Smooth muscle cell (in vitro differentiated cells): ENCODE measurements around the gene KCTD2. TPM values are rescaled to one million over a fixed set of nuclear protein-coding genes. Genes with fewer than 3 reads are reported as not detected.

Source experiments
- DNase-seq: peaks from one replicate; lab custom pipeline; 2025; ENCODE audit not compliant: unreplicated experiment; lab: John Stamatoyannopoulos, UW
- H2AFZ ChIP-seq: fragments of 200-600 bp; sonication (generic); 2 replicates; pipeline ENCODE4 v1.6.0; 2016; ENCODE audit warnings: antibody characterized with exemption, low read depth, mild to moderate bottlenecking
- H3F3A ChIP-seq: fragments of 200-600 bp; sonication (generic); 2 replicates; pipeline ENCODE4 v1.6.0; 2017; ENCODE audit warnings: antibody characterized with exemption, low read depth
- H3K27ac ChIP-seq: fragments of 200-600 bp; sonication (generic); 2 replicates; pipeline ENCODE4 v1.5.1; 2016; ENCODE audit warnings: low read depth, mild to moderate bottlenecking
- H3K27me3 ChIP-seq: fragments of 200-600 bp; sonication (generic); 2 replicates; pipeline ENCODE4 v1.6.1; 2016; ENCODE audit warnings: low read depth, mild to moderate bottlenecking
- H3K36me3 ChIP-seq: fragments of 200-600 bp; sonication (generic); 2 replicates; pipeline ENCODE4 v1.5.1; 2016; ENCODE audit warnings: low read depth
- H3K4me1 ChIP-seq: fragments of 200-600 bp; sonication (generic); 2 replicates; pipeline ENCODE4 v1.5.1; 2016; ENCODE audit warnings: low read depth
- H3K4me2 ChIP-seq: fragments of 200-600 bp; sonication (generic); 2 replicates; pipeline ENCODE4 v1.6.0; 2016; ENCODE audit warnings: mild to moderate bottlenecking
- H3K4me3 ChIP-seq: fragments of 200-600 bp; sonication (generic); 2 replicates; pipeline ENCODE4 v1.5.1; 2016; ENCODE audit warnings: mild to moderate bottlenecking
- H3K79me2 ChIP-seq: fragments of 200-600 bp; sonication (generic); 2 replicates; pipeline ENCODE4 v1.6.0; 2016; ENCODE audit warnings: low read depth, mild to moderate bottlenecking
- H3K9ac ChIP-seq: fragments of 200-600 bp; sonication (generic); 2 replicates; pipeline ENCODE4 v1.6.0; 2016; ENCODE audit warnings: low read depth
- H3K9me3 ChIP-seq: fragments of 200-600 bp; sonication (generic); replicated peaks from 2 replicates; pipeline ENCODE4 v1.5.1; 2016; ENCODE audit warnings: low read depth
- H4K20me1 ChIP-seq: fragments of 200-600 bp; sonication (generic); 2 replicates; pipeline ENCODE4 v1.6.0; 2016; ENCODE audit warnings: low read depth
- CTCF ChIP-seq: fragments of 200-600 bp; sonication (generic); IDR thresholded peaks from 2 replicates; pipeline ENCODE4 v1.5.1; 2017; ENCODE audit warnings: borderline replicate concordance, mild to moderate bottlenecking, antibody characterized with exemption; ENCODE audit not compliant: insufficient read depth, poor library complexity, severe bottlenecking
- WGBS: methylation state at CpG from one replicate; pipeline ENCODE4 v1.1.7; 2016; ENCODE audit warnings: low lambda C conversion rate; 5-methylcytosine and 5-hydroxymethylcytosine counted together
- polyA plus RNA-seq: library from polyadenylated mRNA; unstranded; fragments of >200 nt; fragmentation: Nextera tagmentation; extraction: Ambion mirVana; gene quantifications from 2 replicates; pipeline ENCODE4 v1.2.1, GENCODE V29; 2016
- total RNA-seq: library from RNA; depleted of rRNA; stranded (reverse); fragments of >200 nt; gene quantifications from 2 replicates; pipeline ENCODE4 v1.2.3, GENCODE V29; 2014

KCTD2 gene
- 18.2 and 27.3 TPM in 2 replicates for total RNA-seq
- polyA plus RNA-seq, result 11.1 and 12.7 TPM in 2 replicates

- peaks cover 10% of the 10 kb centered on the region for H4K20me1 ChIP-seq
- peak within 1 kb of the TSS; percentile 81 for H2AFZ ChIP-seq
- peaks cover 22% of the 10 kb centered on the region for H3K79me2 ChIP-seq
- peak within 1 kb of the TSS; percentile 98 for H3K4me2 ChIP-seq
- H3K9ac ChIP-seq, result peak within 1 kb of the TSS; percentile 86
- peak; percentile 78 for DNase-seq
- H3F3A ChIP-seq, result no peaks in the 10 kb centered on the region
- no peak for TF ChIP-seq CTCF
- peaks cover 6% of the 10 kb centered on the region for H3K36me3 ChIP-seq
- peak within 1 kb of the TSS; percentile 90 for H3K4me3 ChIP-seq
- no peaks in the 10 kb centered on the region for H3K27me3 ChIP-seq
- H3K27ac ChIP-seq, result peak within 1 kb of the TSS; percentile 89
- H3K4me1 ChIP-seq, result peaks cover 14% of the 10 kb centered on the region
- 2% methylated on average over 47 of the region's 72 CpGs for WGBS
- H3K9me3 ChIP-seq, result no peaks in the 10 kb centered on the region
Measured at GRCh38 chr17:75046407-75047289, at the start of gene KCTD2, which contains the start of gene ATP5PD. Gene KCTD2 (plus strand): TSS chr17:75047225. CDS start chr17:75047251, 26 bp downstream. Gene ATP5PD (minus strand): TSS chr17:75046969. CDS start chr17:75042650, 4,319 bp downstream.

- no peaks in the 10 kb centered on the region for H3K27me3 ChIP-seq
- H3K4me1 ChIP-seq, result no peaks in the 10 kb centered on the region
- H2AFZ ChIP-seq, result no peak overlapping the region
- H3F3A ChIP-seq, result peaks cover 6% of the 10 kb centered on the region
- H3K9me3 ChIP-seq, result no peaks in the 10 kb centered on the region
- peaks cover 44% of the 10 kb centered on the region for H3K79me2 ChIP-seq
- H3K4me2 ChIP-seq, result no peak overlapping the region
- DNase-seq, result no peak
- H3K27ac ChIP-seq, result peak overlapping the region; percentile 38
- TF ChIP-seq CTCF, result no peak
- no peaks in the 10 kb centered on the region for H3K36me3 ChIP-seq
- WGBS, result 60% methylated on average over 6 of the region's 6 CpGs
- no peak overlapping the region for H3K9ac ChIP-seq
- peaks cover 74% of the 10 kb centered on the region for H4K20me1 ChIP-seq
- no peak overlapping the region for H3K4me3 ChIP-seq
Measured at GRCh38 chr17:74998783-74999182, 48.2 kb upstream of the KCTD2 start.

- Histone ChIP-seq H3K4me2 (no peak overlapping the region), H3K36me3 (no peaks in the 10 kb centered on the region), H3K9ac (no peak overlapping the region), H3F3A (peaks cover 6% of the 10 kb centered on the region), H3K4me1 (no peaks in the 10 kb centered on the region), H3K9me3 (no peaks in the 10 kb centered on the region), H4K20me1 (peaks cover 67% of the 10 kb centered on the region), H3K27me3 (no peaks in the 10 kb centered on the region), H3K79me2 (peaks cover 37% of the 10 kb centered on the region), H2AFZ (no peak overlapping the region), H3K27ac (no peak overlapping the region), H3K4me3 (no peak overlapping the region)
- TF ChIP-seq CTCF, result no peak
- DNase-seq, result no peak
- 93% methylated on average over 4 of the region's 4 CpGs for WGBS
Measured at GRCh38 chr17:74999523-74999922, 47.5 kb upstream of the KCTD2 start.
